ENCODE results near the gene GPATCH8.
A peak's percentile ranks its signal among the peaks of the same experiment; 100 is the strongest.
"Not testable (repeated sequence)": the region's sequence is repeated elsewhere in the genome, so short reads cannot be mapped to it uniquely, and the experiment has no call there.

Gene GPATCH8

GRCh38 chr17:44527102-44527501 is 23.9 kb upstream of the GPATCH8 start:
- no peak for DNase-seq (ENCODE audit: low spot score)

DNA sequence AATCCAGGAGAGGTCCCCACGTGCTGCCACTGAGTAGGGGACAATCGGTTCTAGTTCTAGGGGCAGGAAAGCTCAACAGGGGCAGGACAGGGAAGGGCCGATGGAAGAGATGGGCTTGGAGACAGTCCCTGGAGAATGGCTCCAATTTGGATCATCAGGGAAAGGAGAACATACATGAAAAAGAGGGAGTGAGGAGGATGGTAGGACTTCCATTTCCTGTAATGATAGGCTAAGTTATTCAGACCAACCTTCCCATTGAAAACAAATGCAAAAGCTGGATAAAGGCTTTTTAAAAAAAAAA is 20.4 kb upstream of the GPATCH8 start:
- no peak for DNase-seq (ENCODE audit: low spot score)

- DNase-seq (ENCODE audit: low spot score) = no peak
These were observed 19.9 kb upstream of the GPATCH8 start for GRCh38 chr17:44522883-44523671.

GRCh38 chr17:44518032-44518431 is 14.8 kb upstream of the GPATCH8 start:
- no peak for DNase-seq (ENCODE audit: low spot score)

DNA sequence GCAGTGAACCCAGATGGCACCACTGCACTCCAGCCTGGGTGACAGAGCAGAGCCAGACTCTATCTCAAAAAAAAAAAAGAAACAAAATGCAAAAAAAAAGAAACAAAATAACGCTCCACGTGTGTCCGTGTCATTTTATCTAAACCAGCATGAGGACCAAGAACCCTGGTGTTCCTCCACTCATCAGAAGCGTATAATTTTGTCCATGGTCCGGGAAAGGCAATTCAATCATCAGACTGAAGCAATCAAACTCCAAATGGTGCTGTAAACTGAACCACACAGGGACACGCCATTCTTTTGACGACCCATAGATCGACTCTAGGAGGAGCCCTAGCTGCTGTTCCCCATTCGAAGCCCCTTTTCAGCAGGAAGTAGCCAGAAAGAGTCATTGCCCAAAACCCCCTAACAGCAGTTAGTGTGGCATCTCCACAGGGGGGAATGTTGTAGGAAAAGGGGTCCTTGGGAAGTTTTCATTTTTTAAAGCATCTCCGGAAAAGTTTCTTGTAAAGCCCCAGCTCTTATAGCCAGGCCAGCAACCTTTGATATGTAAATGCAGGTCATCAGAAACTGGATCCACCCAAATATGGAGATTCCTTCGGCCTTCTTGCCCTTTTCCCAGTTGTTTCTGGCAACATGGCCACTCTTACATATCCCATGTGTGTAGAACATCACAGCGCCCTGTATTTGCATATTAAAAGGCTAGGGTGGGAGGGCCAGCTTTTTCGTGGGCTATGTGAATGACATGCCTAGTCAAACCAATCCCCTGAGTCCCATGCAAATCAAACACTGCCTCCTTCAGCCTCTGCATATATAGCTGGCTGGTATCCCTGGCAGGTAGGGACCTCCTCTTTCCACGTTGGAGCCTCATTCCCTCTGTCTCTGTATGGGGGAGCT is 8.3 kb upstream of the GPATCH8 start:
- not testable (repeated sequence) for DNase-seq (ENCODE audit: low spot score)

- not testable (repeated sequence) for DNase-seq (ENCODE audit: low spot score)
These were observed 3.9 kb upstream of the GPATCH8 start for GRCh38 chr17:44506939-44507604.

GRCh38 chr17:44502598-44503146 is 534 bp downstream of the GPATCH8 start:
- peak; percentile 11 for DNase-seq (ENCODE audit: low spot score)

- DNase-seq (ENCODE audit: low spot score) = no peak
These were observed 1.3 kb downstream of the GPATCH8 start for GRCh38 chr17:44501866-44502375.

DNA sequence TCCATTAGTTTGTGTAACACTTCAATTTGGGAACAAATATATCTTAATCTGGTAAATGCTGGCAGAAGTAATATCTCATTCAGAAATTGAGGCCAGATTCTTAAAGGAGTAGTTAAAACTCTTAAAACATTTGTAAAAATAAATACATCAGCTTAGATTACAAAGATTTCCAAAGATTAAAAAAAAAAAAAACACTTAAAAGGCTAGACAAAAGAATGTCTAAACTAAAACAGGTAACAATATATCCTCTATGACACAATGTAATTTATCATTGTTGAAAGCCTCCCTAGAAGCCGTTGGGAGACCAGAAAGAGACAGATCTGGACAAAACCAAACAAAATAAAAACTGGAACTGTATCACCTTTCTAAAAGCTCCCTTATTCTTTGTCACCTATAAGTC is 3.5 kb downstream of the GPATCH8 start:
- no peak for DNase-seq (ENCODE audit: low spot score)

GRCh38 chr17:44496815-44497214 is 6.4 kb downstream of the GPATCH8 start:
- DNase-seq (ENCODE audit: low spot score) = no peak

DNA sequence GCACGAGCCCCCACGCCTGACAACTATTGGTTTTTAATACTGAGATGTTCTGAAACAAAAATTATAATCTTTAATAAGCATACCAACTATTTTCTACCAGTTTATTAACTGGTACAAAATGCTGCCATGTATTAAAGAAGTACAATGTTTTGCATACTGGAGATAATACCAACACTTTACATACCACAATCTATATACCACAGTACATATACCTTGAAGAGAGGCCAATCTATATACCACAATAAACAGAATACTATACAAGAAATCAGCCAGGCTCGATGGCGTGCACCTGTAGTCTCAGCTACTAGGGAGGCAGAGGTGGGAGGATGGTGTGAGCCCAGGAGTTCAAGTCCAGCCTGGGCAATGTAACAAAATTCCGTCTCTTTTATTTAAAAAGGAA is 9.9 kb downstream of the GPATCH8 start:
- no peak for DNase-seq (ENCODE audit: low spot score)

- no peak for DNase-seq (ENCODE audit: low spot score)
These were observed 10.4 kb downstream of the GPATCH8 start for GRCh38 chr17:44492706-44493272.

GRCh38 chr17:44489581-44489980 is 13.6 kb downstream of the GPATCH8 start:
- DNase-seq (ENCODE audit: low spot score) = no peak

- no peak for DNase-seq (ENCODE audit: low spot score)
These were observed 16.0 kb downstream of the GPATCH8 start for GRCh38 chr17:44487170-44487569.

GRCh38 chr17:44473367-44473766 is 29.8 kb downstream of the GPATCH8 start:
- DNase-seq (ENCODE audit: low spot score) = no peak

GRCh38 chr17:44469676-44470075 is 33.5 kb downstream of the GPATCH8 start:
- DNase-seq (ENCODE audit: low spot score) = no peak

DNA sequence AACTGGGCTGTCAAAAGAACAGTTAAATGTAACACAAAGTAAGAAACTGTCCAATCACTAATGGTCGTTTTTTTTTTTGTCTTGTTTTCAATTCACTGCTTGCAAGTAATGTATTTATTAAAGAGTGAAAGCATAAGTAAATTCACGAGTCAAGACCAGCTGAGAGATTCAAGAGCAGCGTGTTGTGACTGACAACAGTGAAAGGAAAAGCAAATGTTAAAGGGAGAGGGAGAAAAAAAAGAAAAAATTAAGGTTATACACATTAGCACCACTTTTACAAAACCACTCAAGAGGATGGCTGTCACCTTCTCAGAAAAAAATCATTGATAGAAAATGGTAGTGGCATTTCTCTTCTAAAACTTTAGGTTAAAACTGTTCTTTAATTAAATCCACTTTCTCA is 36.1 kb downstream of the GPATCH8 start:
- no peak for DNase-seq (ENCODE audit: low spot score)

- no peak for DNase-seq (ENCODE audit: low spot score)
These were observed 36.9 kb downstream of the GPATCH8 start for GRCh38 chr17:44466339-44466738.

GRCh38 chr17:44465897-44466296 is 37.3 kb downstream of the GPATCH8 start:
- no peak for DNase-seq (ENCODE audit: low spot score)

GRCh38 chr17:44465276-44465675 is 37.9 kb downstream of the GPATCH8 start:
- DNase-seq (ENCODE audit: low spot score) = no peak

GRCh38 chr17:44464037-44464436 is 39.2 kb downstream of the GPATCH8 start:
- DNase-seq (ENCODE audit: low spot score) = no peak

DNA sequence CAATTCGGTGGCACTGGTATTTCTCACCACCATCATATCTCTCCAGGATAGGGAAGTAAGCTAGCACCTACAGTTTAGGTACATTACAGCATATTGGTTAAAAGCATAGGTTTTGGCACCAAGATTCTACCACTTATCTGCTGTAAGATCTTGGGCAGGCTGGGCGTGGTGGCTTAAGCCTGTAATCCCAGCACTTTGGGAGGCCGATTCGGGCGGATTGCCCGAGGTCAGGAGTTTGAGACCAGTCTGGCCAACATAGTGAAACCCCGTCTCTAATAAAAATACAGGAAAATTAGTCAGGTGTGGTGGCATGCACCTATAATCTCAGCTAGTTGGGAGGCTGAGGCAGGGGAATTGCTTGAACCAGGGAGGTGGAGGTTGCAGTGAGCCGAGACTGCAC is 51.4 kb downstream of the GPATCH8 start:
- no peak for DNase-seq (ENCODE audit: low spot score)
